ENCODE results near the gene DGKB. TPM values are rescaled to one million over a fixed set of nuclear protein-coding genes. Genes with fewer than 3 reads are reported as not detected.

The DGKB gene
- total and polyA plus RNA-seq, 8 donors, result 0.16 to 1.3 (median 0.40) TPM

DNA sequence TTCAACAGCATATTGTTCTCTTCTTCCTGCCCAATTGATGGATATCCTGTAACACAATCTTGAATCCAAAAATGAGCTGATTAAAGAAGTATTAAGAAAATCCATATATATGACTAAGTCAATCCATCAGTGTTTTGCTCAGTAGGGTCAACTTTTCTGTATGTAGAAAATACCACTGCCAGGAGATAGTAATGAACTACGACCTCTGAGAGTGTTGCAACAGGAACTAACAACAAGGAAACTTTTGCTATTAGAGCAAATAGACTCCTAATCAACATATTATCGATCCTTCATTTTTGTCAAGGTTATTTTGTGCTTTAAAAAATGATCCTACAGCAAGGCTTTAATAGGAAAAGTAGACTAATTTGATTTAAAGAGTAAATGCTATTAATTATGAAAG is 507.8 kb downstream of the DGKB start:
- 37% methylated on average over 2 of the region's 2 CpGs for WGBS, 2 donors
- DNase-seq (no peak), ATAC-seq (no peak), FAIRE-seq (no peak)
- intact Hi-C loops (cut with DNase I), result no loop called here
- Histone ChIP-seq H3K9me3 (no peaks in the 10 kb centered on the region), H3K4me3 (no peak overlapping the region), H3K4me1 (no peaks in the 10 kb centered on the region), H3K36me3 (no peaks in the 10 kb centered on the region), H3K27me3 (no peaks in the 10 kb centered on the region), H3K27ac (no peak overlapping the region)
- TF ChIP-seq, protein P1, sequence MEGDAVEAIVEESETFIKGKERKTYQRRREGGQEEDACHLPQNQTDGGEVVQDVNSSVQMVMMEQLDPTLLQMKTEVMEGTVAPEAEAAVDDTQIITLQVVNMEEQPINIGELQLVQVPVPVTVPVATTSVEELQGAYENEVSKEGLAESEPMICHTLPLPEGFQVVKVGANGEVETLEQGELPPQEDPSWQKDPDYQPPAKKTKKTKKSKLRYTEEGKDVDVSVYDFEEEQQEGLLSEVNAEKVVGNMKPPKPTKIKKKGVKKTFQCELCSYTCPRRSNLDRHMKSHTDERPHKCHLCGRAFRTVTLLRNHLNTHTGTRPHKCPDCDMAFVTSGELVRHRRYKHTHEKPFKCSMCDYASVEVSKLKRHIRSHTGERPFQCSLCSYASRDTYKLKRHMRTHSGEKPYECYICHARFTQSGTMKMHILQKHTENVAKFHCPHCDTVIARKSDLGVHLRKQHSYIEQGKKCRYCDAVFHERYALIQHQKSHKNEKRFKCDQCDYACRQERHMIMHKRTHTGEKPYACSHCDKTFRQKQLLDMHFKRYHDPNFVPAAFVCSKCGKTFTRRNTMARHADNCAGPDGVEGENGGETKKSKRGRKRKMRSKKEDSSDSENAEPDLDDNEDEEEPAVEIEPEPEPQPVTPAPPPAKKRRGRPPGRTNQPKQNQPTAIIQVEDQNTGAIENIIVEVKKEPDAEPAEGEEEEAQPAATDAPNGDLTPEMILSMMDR (IDR thresholded peaks at IDR 0.05), result no peak

DNA sequence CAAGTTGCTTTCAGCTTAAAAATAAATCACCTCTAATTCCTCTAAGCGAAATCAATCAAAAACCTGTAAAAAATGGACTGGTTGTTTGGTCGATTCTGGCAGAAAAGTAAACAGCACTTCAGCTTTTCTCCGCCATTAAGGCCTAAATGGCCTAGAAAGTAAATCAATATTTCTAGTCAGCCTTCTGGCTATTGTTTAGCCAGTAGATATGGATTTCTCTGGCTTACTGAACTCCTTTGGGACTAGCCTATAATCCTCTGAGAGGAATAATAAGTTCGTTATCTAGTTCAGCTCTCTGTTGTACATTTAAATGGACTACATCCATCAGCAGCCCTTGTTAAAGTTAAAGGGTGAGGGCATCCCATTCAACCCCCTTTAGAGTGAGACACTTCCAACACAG is 513.0 kb downstream of the DGKB start:
- no peaks in the 10 kb centered on the region for H3K36me3 ChIP-seq
- no peak overlapping the region for H3K27ac ChIP-seq
- no peaks in the 10 kb centered on the region for H3K27me3 ChIP-seq
- no peak overlapping the region for H3K4me3 ChIP-seq
- no peak for DNase-seq
- WGBS, 2 donors, result 9 to 13% methylated on average over 4 of the region's 4 CpGs
- H3K4me1 ChIP-seq, result peaks cover 0 to 5% (median 0%) of the 10 kb centered on the region in 3 donors
- TF ChIP-seq, protein P1 (IDR thresholded peaks at IDR 0.05), result no peak
- ATAC-seq, result peak; percentile 79 to 95 (median 80)
- intact Hi-C loops (cut with DNase I), result no loop called here
- FAIRE-seq, result no peak
- no peaks in the 10 kb centered on the region for H3K9me3 ChIP-seq

DNA sequence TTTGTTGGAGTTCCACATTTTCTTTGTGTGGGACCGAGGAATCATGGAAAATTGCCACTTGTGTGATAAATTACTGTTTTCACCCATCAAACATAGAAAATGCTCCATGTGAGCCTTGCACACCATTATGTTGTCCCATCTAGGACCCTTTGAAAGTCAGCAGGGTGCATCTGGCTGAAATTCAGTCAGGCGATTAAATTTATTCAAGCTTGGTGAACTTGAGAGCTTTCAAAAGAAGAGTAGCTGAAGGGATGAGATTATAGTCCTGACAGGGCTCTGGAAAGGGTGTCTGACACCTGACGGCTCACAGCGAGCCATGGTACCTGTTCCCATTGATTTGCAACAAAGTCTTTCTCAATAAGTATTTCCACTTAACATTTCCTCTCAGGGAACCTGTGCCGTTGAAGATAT is 513.4 kb downstream of the DGKB start:
- Histone ChIP-seq H3K4me1 (peaks cover 0 to 5% (median 0%) of the 10 kb centered on the region in 3 donors), H3K27me3 (no peaks in the 10 kb centered on the region), H3K4me3 (no peak overlapping the region), H3K27ac (no peak overlapping the region), H3K36me3 (no peaks in the 10 kb centered on the region), H3K9me3 (no peaks in the 10 kb centered on the region)
- ATAC-seq (peak in 2 of 4 donors; percentile 45 to 46), FAIRE-seq (no peak), DNase-seq (no peak)
- 42 to 46% methylated on average over 5 of the region's 5 CpGs for WGBS, 2 donors
- TF ChIP-seq, protein P1 (IDR thresholded peaks at IDR 0.05), result no peak
- intact Hi-C loops (cut with DNase I), result no loop called here

DNA sequence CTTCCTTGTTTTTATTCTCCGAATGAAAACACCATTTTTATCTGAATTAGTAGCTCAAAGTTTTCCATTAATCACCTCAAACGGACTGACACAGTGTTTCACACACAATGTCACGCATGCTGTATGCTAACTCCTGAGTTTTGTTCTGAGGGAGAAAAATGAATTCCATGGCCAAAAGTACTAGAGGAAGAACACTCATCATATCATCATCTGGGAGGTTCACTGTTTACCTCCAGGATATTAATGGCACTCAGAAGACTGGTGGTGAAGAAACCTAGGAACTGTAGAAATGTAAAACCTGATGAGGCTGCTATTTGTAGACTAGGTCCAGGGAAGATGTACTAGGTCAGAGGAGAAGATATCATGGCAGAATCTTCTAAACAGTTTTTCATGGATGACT is 517.5 kb downstream of the DGKB start:
- WGBS, 2 donors, result 72 to 80% methylated on average over 3 of the region's 3 CpGs
- H3K4me3 ChIP-seq, result no peak overlapping the region
- DNase-seq (no peak), ATAC-seq (no peak), FAIRE-seq (no peak)
- TF ChIP-seq, protein P1 (IDR thresholded peaks at IDR 0.05), result no peak
- H3K27ac ChIP-seq, result no peak overlapping the region
- intact Hi-C loops (cut with DNase I), result no loop called here
- no peaks in the 10 kb centered on the region for H3K36me3 ChIP-seq
- H3K9me3 ChIP-seq, result no peaks in the 10 kb centered on the region
- peaks cover 0 to 5% (median 0%) of the 10 kb centered on the region in 3 donors for H3K4me1 ChIP-seq
- no peaks in the 10 kb centered on the region for H3K27me3 ChIP-seq

DNA sequence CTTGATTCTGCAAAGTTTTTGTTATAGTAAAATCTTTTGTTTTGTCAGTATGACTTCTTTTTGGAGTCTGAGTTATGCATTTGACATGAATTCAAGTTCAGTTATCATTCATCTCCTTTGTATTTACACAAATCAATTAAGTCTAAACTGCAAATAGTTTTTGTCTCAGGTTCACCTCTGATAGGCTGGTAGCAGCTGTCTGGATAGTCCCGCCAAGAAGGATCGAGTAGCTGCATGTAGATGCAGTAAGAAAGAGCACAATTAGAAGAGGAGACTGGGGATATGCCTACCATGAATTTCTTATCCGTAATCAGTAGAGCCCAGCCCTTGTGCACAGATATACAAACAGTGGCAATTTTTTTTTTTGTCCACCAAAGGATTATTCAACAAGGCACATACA is 520.6 kb downstream of the DGKB start:
- ATAC-seq (peak in 1 of 4 donors; percentile 28), FAIRE-seq (no peak), DNase-seq (no peak)
- Histone ChIP-seq H3K27me3 (no peaks in the 10 kb centered on the region), H3K4me1 (no peaks in the 10 kb centered on the region), H3K36me3 (no peaks in the 10 kb centered on the region), H3K27ac (no peak overlapping the region), H3K4me3 (no peak overlapping the region), H3K9me3 (no peaks in the 10 kb centered on the region)
- intact Hi-C loops (cut with DNase I), result no loop called here
- WGBS, 2 donors, result 38 to 42% methylated on average over 3 of the region's 3 CpGs
- TF ChIP-seq, protein P1 (IDR thresholded peaks at IDR 0.05), result no peak
